NCI-H748 (cell line): ENCODE measurements around the gene FYB2.
A peak's percentile ranks its signal among the peaks of the same experiment; 100 is the strongest.

Source experiments
- DNase-seq: peaks from one replicate; lab custom pipeline; 2025; ENCODE audit not compliant: unreplicated experiment; lab: John Stamatoyannopoulos, UW

The FYB2 gene

DNA sequence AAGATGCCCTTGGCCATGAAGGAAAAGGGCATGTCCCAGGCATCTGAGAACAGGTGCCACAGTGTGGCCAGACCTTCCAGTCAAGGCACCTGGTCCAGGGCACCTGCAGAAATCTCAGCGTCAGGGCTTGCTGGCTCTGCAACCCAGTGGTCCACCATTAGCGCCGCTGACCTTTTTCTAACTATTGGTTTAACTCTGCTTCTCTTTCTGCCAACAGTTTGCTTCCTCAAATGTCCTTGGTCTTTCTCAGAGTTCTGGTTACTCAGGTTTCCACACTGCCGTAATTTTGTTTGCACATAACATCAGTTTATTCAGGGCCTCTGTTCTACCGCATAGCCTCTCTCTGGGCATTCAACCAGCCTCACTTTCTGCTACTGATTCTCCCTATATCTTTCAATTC, 16.5 kb upstream of the FYB2 start:
- DNase-seq: no peak

DNA sequence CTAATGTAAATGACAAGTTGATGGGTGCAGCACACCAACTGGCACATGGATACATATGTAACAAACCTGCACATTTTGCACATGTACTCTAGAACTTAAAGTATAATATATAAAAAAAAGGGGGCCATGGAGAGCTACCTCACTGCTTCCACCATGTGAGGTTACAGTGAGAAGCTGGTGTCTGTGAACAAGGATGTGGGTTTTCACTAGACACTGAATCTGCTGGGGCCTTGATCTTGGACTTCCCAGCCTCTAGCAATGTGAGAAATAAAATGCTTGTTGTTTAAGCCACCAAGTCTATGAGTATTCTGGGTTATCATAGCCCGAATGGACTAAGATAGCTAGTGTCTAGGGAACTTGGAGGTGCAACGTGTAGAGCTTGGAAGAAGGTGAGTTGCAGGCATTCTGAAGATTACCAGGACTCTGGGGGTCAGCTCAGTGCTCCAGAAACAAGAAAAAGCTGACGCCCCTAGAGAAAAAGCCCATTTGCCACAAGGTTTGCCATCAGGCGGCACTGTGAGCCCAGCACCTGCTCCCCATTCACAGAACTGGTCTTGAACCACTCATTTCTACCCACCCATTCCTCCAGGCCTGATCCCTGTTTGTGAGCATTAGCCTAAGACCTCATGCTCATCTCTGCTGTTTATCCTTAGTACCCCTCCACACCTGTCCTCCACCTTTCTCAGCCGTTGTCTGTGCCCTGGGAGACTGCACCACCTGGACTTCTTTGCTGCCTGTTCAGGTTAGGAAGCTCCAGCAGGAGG, 15.1 kb upstream of the FYB2 start:
- no peak for DNase-seq

DNA sequence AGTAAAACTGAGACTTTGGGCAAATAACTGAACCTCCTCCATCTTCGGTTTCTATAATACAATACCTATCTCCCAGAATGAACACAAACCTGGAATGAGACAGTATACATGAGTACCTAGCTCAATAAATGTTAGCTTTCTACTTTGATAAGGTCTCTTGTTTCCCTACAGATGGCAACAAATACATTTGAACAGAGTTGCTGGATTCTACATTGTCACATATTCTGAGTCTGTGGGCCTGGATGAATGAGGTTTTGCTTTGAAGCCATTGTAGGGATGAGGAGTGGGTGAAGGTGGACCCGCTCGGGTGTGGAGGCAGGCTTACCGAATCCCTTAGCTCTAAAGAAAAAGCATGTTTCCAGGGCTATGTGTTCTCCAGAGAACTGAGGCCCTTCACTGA, 13.9 kb upstream of the FYB2 start:
- no peak for DNase-seq

DNA sequence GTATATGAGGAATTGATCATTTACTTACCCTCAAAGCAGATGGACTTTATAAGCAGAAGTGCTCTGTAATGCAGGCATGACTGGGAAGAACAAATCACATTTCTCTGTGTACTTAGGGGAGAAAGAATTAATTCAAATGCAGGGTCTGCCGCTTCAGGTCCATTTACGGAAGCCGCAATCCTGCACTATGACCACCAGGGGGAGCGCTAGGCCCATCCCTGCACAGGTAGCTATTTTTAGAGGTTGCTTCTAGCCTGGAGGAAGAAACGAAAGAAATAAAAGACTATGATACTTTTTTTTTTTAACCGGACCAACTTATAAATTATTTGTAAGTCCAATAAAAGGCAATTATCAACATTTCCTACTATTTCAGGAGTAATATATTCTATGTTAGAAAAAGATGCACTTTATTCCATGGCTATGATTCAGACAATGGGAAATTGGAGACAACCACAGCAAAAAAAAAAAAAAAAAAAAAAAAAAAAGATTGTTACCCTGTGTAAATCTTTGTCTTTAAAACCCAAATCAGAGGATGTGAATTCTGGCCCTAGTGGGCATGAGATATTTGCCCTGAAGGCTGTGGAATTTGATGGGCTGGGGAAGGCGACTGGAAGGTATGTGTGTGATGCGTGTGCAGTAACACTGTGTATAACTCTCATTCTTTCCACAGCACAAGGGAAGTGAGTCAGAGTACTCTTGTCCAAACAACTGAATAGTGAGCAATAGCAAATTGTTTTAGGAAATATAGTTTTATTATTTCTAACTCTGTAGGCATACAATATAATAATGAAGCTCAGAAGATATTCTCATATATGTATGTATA, 12.9 kb upstream of the FYB2 start:
- DNase-seq: peak; percentile 53

DNA sequence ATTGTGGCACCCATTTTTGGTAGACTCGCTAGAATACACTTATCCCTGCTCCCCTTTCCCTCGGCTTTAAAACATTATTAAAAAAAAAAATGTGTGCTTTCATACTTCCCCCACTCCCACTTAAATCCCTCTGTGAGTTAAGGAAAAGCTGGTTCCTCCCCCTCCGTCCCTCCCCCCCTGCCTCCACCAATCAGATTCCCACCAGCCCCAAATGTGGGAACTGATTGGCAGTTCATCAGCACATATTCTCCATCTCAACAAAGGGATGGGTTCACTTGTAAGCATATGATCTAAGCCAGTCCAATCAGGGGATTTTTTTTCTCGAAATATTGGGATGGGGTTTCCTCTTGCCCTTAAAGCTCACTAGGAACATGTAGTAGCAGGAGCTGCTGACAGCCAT, 10.8 kb upstream of the FYB2 start:
- DNase-seq: no peak

DNA sequence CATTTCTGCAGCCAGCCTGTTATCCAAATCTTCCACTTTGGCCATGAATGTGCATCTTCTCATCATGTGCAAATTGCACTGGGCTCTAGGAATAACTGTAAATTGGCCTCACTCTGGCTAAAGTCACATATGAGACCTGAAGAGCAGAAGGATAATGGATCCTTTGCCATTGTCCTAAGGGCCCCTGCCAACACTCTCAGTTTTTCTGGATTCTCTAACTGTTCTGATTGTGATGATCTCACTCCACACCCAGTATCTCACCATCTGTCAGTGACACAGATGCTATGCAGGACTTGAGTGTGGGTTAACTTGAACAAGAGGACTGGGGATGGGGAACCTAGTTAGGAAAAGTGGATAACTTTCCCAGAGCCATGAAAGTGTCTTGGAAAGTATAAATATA, 8.5 kb upstream of the FYB2 start:
- DNase-seq: no peak

DNA sequence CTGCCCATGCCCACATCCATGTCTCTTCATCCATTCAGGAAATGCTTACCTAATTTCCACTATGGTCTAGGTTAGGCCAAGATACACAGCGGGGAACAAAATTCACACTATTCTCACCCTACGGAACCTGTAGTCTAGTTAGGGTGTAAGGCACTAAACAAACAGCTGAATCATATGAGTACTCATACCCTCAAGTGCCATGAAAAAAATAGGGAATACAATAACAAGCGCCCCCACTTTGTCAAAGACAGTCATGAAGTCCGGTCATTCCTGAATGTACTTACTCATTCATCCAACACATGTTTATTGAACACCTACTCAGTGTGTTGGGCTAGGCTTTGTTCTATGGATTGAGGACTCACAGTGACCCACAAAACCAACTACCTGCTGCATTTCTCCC, 6.2 kb upstream of the FYB2 start:
- DNase-seq: no peak

DNA sequence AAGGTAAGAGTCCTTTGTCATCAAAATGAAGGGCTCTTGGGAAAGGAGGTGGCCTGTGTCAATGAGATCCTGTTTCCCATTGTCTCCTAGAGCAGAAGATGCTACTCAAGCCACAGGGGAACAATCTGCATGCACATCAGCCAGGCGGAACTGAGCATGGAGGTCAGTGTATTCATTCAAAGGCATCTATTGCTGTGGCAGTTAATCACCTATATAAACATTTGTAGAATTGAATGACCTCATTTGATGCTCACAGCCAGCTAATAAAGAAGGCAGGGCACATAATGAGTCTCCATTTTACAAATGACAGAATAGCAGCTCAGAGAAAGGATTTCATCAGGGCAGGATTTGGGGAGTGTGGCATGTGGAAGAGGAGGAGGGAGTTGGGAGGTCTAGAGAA, 5.7 kb upstream of the FYB2 start:
- DNase-seq: peak; percentile 98

DNA sequence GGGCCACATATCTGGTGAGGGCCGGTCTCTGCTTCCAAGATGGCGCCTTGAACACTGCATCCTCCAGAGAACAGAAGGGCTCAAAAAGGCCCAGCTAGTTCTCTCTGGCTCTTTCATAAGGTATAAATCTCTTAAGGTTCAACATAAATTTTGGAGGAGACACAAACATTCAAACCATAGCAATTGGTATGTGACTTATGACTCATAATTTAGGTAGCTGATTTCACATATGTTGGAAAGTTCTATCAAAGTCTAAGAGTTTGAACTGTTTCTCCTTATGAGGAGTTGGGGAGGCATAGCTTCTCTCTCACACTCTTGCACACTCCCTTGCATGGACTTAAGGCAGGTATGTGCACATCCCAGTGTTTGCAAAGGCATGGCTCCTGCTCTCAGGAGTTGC, 5.1 kb upstream of the FYB2 start:
- DNase-seq: no peak

DNA sequence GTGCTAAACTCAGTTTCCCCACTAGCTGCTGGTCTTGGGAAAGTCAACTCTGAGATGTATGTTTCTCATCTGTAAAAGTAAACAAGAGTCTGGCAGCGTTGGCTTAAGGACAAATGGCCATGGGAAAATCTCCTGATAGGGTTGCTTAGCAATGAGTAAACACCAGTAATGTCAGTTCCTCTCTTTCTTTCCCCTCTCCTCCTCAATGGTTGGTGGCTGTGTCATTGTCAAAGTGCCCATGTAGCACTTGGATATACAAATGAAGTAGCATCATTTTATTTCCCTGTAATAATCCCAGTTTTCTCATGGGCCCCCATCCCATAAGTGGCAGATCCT, 2.2 kb upstream of the FYB2 start:
- peak; percentile 75 for DNase-seq

DNA sequence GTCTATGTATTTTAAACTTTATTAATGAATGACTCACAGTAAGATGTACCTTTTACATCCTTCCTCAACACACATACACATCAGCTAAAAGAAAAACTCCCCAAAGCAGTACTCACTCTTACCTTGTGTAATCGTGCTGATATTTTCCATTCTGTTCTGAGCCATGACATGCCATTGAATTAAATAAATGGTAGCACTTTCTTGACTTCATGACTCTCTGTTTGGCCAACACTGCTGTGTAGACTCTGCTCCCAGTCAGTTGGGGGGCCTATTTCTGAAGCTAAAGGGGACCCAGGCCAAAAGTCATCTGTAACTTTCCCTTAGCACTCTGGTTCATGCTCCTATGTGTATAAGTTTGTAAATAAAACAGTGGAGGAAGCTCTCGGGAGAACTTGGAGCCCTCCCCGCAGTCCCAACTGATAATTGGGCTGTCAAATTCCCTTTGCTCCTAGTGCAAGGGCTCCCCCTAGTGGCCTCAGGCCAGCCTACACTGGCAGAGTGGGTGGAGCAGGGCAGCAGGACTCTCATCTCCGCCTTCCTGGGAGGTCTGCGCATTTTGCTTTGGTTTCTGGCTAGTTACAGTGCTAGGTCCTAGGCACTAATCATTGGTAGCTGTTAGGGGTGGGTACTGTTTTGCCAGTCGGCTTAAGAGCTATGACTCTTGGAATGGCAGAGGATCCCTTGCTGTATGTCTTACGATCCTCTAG, 1.7 kb upstream of the FYB2 start:
- peak; percentile 86 for DNase-seq

DNA sequence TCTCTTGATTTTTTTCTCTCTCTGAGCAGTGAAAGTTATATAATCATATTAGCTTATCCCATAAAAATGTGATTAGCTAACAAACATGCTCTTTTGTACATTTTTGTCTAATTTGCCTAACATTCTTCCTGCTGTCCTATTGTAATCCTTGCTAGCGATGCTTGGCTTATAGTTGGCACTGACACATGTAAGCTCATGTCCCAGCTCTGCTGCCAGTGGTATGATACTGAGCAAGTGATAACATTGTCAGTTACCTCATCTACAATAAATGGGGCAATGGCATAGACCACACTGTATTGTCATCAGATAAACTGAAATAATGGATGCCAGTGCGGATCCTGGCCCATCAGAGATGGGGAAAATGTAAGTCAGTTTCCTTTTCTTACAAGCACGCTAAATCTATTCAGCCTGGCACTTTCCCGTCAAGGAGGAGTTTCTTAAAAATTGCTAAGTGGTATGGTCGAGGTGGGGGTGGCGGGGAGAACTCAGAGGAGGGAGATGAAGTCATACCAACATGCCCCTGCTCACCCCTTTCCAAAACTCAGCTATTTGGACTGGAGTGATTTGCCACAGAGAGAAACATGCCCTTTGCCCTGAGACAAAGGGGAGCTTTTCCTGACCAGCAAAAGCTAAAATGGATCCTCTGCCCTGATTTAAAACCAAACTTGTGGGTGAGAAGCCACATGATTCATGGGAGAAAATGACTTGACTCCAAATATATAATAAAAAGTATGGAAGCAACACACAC, 1.3 kb downstream of the FYB2 start:
- DNase-seq: no peak

DNA sequence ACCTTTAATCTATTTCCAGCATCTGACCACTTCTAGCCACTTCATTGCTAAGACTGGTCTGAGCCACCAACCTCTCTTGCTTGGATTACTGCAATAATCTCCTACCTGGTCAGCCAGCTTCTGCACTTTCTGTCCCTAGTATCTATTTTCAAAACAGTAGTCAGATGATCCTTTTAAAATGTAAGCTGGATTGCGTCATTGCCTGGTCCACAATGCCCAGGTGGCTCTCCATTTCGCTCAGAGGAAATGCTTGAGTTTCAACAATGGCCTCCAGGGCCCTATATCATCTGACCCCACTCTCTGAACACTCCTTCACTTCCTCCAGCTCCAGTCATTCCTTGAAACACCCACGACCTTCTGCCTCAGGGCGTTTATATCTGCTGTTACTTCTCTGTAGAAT, 2.3 kb downstream of the FYB2 start:
- DNase-seq: no peak

DNA sequence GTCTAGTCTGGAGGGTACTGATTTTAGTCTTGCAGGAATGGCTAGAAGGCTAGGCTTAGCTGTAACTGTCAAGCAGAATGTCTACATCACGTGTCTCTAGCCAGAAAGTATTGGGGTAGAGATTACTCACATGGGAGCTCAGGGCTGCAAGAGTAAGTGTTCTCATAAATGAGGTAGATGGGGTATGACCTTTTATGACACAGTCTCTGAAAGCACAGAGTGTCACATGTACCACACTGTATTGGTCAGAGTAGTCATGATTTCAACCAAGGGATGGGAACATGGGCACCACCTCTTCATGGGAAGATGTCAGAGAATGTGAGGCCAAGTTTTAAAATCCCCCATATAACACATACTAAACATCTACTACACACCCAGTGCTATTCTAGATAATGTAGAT, 2.9 kb downstream of the FYB2 start:
- no peak for DNase-seq

DNA sequence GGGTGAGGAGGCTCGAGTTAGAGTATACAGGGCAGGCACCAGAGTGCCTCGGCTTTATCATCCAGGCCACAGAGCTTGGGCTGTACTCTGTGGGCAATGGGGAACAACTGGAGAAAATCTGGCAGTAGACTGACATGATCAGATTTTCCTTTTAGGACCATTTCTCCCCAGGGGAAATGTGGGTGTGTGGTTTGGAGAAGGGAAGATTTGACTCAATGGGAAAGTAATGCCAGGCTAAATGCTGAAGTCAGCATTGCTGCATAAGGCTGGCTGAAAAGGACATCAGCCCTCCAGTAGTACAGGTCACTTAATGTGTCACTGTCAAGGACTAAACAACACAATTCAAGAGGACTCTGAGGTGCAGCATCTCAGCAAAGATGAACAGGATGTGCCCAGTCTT, 5.0 kb downstream of the FYB2 start:
- no peak for DNase-seq

DNA sequence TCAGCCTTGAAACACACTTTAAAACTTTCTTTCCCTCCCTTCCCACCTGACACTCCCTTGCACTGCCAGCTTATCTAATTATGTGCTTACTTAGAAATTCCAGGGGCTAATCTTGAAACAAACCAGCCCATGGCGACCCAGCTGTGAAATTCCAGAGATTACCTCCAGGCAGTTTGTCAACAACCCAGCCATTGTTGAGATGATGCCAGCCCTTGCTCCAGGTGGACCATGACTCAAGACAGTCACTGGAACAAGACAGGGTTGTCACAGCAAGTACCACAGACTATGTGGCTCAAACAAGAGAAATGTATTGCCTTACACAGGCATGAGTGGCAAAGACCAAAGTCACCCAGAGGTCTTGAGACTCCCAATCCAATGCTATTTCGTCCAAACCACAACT, 7.9 kb downstream of the FYB2 start:
- DNase-seq: no peak

DNA sequence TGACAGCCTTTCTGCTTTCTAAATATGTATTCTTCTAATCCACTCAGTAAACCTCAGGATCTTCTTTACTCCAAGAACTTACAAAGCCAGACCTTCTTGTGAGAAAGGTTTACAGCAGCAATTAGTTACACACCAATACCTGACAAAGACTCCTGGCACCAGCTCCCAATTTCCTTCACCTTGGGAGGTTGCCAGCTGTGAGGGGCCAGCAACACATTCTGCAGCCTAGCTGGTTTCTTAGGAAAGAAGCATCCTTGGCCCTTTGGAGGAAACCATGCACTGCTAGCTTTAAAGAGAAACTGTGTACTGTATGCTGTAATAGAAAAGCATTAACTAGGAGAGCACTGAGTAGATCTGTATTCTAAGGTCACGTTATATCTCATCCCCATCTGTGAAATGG, 10.8 kb downstream of the FYB2 start:
- DNase-seq: no peak

DNA sequence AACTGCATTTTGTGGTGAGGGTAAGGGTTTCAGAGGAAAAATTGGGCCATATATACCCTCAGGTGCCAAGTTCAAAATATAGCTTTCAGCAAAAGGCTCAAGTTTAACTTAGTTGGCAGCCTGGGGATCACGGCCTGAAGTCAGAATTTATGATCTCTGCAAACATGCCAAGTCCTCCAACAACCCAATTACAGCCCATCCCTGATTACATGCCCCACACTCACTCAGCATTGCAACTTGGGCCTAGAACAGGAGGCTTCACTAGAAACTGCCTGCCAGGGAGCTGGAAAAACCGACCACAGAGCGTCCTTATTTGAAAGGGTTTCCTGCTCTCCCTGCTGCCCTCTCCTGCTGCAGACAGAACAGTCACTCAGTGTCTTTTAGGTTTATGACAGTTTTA, 12.4 kb downstream of the FYB2 start:
- no peak for DNase-seq

DNA sequence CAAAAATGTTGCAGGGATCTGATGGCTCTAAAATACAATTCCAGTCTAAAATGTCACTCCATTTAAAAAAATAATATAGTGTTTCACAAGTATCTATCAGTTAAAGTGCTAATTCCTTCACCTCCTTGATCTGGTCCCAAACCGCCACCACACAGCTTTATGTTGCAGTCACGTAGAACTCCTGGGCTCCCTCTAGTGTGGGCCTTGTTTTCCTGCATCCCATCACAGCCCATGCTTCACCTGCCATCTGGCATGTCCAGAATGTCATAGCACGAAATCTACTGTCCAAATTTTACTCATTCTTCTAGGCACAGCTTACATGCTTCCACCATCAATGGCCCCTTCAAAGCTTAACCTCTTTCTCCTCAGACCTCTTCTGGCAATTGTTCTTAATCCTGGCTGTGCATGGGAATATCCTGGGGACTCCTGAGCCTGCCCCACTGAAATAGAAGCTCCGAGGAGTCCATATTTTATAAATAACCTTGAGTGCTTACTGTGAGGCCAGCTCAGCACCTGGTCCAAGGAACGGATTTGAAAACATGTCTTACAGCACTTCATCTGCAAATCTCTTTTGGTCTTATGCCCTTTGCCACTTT, 15.5 kb downstream of the FYB2 start:
- peak; percentile 50 for DNase-seq

DNA sequence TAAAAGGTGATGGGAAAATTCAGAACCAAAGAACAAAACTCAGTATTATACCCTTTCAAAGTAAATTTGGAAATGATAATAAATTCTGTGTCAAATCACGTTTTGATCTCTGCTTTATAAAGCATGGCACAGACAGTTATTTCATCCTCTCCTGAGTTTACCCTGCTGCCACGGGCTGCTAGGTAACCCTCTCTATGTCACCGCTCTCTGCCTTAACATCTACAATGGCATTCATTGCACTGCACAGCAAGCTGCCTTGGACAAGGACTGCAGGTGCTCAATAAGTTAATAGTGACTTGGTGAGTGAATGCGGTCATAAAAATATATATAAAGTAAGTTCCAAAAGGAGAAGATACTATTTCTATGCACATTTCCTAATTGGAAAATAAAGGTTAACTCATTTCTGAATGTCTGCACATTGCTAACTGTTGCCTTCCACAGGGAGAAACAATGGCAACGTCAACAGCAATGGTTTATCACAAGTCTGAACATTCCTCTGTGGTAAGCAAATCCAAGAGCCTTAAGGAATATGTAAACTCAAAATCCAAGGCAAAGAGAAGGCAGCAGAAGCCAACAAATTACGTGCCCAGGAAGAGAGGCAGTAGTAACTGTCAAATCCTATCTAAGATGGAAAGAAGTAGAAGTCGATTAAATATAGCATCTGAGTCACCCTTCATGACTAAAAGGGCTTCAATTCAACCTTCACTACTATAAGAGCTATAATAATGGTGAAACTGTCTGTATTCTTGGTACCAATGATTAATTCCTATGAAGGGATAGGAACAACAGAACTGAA, 19.4 kb downstream of the FYB2 start:
- DNase-seq: no peak
